ENCODE measurements around the gene UBTD1.

DNA sequence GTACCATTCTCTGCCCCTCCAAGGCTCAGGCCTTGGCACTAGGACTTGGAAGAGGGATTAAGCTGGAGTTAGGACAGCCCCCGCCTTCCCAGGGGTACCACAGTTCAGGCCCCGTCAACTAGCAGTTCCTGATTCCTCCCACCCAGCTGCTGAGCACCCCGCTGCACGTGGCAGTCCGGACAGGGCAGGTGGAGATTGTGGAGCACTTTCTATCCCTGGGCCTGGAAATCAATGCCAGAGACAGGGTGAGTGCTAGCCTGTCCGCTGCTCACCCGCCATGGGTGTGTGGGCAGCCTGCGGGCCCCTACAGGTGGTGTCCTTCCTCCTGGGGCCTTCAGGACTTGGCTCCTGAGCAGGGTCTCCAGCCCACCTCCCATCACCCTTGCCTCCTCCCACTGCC is 83.4 kb downstream of the UBTD1 start:
- TF ChIP-seq POLR2A (IDR thresholded peaks at IDR 0.05; ENCODE audit: low read length), result no peak
- TF ChIP-seq GATA1 (IDR thresholded peaks at IDR 0.05; ENCODE audit: low read depth, low read length), result no peak

Data from erythroblast (primary cell).